HL-60 (cell line): Measurements from ENCODE around the gene KIF4B.
"Not testable (repeated sequence)": the region's sequence is repeated elsewhere in the genome, so short reads cannot be mapped to it uniquely, and the experiment has no call there.

ENCODE experiments used
- CTCF ChIP-seq: IDR thresholded peaks from one replicate; pipeline ENCODE4 v1.5.1; 2011; ENCODE audit warnings: low read length, control low read depth, inconsistent platforms; ENCODE audit not compliant: insufficient read depth
- GABPA ChIP-seq: IDR thresholded peaks from 2 replicates; pipeline ENCODE4 v1.6.1; 2012; ENCODE audit warnings: low read depth
- POLR2AphosphoS5 ChIP-seq: IDR thresholded peaks from 2 replicates; pipeline ENCODE4 v1.6.1; 2012; ENCODE audit warnings: low read depth
- REST ChIP-seq: IDR thresholded peaks from 2 replicates; pipeline ENCODE4 v1.6.1; 2012; ENCODE audit warnings: low read depth; ENCODE audit not compliant: insufficient replicate concordance
- SPI1 ChIP-seq: IDR thresholded peaks from 2 replicates; pipeline ENCODE4 v1.6.1; 2012; ENCODE audit warnings: low read depth, mild to moderate bottlenecking, borderline replicate concordance

- TF ChIP-seq CTCF, SPI1, POLR2AphosphoS5, REST, GABPA: not testable (repeated sequence)
These were observed 20.7 kb downstream of the KIF4B start for GRCh38 chr5:155034145-155034744.
